ENCODE results near the gene ATP13A1.

The ATP13A1 gene

DNA sequence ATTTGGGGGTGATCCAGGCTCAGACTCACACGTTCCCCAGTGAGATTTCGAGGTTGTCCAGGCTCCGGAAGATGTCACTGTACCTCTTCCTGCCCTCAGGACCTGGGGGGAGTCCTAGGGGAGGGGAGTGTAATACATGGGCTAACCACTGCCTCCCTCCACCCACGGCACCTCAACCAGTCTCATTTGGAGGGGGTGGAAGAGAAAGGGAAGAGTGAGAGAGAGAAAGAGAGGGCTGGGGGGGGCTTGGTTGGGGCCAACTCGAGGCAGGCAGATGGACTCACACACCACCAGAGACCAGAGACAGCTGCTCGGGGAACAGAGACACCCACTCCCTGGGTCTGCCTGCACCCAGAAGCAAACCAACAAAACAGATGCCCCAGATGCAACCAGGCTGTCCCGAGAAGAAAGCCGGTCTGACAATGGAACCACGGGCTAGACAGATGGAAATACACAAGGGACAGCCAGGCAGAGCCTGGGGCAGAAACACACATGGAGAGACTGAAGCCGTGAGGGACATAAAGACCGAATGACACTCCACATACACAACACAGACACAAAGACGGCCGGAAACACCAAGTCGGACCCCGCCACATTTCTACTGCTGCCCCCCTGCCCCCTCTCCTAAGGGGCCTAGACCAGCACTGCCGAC, 20.8 kb downstream of the ATP13A1 start:
- no peak for DNase-seq

DNA sequence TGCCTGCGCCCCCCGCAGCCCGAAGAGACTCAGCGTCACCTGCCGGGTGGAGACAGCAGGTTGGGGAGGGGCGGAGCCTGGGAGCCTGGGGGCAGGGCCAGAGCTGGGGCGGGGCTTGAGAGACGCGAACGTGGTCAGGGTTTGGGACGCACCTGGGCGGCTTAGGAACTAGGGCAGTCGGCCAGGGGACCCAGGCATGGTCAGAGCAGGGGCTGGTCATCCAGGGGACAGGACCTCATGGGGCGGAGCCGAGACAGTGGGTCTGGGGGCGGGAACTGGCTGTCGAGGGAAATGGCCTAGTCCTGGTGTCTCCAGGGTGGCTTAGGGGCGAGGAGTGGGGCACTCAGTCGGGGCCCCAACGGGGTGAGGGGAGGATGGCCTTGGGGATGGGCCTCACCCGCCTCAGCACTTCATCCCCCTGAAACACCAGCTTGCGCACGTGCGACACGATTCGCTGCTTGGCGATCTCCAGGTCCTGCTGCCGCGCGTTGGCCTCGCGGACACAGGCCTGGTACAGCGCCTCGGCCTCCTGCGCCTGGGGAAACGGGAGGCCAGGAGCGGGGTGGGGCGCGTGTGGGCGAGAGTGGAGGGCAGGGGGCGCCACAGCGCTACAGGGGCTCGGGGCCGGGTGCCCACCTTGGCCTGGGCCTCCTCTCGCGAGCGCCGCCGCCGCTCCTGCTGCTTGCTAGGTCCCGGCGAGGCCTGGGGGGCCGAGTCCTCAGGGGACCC, 25.8 kb downstream of the ATP13A1 start:
- no peak for DNase-seq

DNA sequence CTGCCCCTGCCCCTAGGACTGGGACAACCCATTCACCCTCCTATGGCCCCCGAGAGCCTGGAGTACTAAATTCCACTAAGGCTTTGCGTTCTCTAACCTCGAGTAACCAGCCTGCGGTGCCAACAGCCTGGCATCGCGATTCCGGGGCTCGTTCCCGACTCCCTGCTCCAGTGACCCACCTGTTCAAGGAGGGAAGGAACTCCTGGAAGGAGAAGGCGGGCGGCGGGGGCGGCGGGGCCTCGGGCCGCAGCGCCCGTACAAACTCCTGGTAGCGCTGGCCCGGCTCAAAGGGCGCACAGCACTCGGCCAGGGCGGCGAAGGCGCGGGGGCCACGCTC, 26.3 kb downstream of the ATP13A1 start:
- no peak for DNase-seq

DNA sequence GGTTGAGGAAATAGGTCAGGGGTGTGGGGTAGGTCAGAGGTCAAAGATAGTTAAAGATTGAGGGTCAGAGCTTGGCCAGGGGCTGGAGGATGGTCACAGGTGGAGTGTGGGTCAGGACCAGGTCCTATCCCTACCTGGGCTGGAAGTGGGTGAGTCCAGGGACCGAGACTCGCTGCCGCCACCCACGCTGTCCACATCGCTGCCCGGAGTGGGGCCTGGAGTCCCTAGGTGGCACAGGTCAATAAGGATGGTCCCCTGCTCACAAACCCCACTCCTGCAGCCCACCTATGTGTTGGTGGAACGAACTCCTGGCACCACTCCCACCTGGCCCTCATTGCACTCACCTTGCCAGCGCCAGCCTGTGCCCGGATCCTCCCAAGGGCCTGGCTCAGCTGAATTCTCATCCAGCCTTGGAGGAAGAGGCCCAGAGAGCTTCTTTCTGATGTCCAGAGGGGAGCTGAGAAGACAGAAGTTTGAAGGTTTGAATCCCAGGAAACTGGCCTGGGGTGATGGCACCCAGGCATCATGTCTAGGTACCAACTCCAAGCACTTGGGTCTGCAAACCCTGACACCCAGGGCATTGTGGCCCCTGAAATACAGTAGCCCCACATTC, 26.8 kb downstream of the ATP13A1 start:
- no peak for DNase-seq

DNA sequence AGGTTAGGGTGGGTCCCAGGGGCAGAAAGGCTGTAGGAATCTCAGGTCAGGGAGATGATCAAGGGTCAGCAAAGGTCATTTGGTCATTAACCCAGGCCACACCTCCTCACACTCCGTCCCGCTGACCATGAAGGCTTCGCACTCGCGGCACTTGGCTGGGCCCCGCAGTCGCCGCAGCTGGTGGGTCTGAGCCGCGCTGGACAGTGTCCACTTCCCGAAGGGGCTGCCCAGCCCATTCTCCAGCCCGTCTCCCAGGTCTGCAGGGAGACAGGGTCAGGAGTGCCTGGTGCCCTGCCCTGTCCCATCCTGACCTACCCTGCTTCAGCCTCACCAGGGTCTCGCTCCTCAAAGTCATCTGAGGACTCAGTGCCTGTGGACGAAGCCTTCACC, 28.2 kb downstream of the ATP13A1 start:
- no peak for DNase-seq

DNA sequence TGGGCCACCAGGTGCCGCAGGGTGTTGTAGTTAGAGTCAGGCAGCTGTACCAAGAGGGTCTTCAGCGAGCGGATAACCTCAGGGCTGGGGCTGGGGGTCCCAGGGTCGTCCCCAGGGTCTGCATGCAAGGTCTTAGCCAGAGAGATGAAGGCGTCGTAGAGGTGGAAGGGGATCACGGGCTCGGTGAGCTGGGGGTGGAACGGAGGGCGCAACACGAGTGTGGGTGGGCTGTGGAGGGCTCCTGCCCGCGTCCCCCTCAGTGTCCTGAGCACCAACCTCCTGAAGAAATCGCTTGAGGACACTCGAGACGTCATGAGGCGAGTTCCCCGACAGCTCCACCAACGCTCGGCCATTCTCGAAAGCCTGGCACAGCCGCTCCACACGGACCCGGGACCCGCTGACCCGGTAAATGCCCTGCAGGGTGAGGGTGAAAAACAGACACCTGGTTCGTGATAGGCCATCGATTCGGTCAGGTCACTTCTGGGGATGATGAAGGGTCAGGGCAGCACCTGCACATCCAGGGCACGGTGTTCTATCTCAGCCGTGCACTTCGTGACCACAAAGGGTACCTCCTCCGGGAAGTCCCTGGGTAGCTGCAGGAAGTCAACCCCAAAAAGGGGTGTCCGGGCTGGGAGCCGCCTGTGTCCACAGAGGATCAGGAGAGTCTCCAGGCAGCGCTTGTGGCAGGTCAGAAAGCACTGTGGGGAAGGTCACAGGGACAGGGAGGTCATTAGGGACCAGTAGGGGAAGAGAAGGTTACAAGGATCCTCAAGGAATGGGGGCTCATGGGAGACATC, 28.8 kb downstream of the ATP13A1 start:
- no peak for DNase-seq

DNA sequence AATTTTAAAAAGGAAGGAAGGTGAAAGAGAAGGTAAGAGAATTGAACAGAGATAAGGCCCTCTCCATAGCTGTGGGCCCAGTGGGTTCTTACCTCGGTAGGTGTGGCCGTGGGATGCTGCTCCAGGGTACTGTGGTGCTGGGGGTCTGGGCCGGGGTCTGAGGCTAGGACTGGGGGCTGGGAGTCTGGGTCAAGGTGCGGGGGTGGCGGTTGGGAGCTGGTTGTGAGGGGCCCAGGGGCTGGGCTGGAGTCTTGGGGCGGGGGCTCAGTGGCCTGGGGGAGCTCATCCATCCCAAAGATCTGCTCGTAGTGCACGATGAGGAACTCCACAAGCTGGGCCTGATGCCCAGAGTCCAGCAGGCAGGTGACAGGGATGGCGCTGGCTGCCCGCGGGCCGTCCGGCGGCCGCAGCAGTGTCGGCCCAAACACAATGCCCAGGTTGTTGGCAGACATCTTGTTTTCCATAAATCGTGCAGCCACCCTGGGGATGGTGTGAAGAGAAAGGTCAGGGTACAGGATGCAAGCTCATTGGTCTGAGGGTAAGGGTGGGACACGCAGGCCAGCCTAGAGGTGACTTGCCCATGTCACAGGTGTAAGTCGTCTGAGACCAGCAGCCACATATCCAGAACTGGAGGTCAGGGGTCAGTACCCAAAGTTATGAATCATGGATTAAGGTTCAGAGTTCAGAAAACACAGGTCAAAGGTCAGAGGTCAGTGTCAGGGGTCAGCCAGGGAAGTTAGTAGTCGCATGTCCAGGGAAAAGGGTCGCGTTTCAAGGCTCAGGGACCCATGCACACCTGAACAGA, 29.6 kb downstream of the ATP13A1 start:
- no peak for DNase-seq

DNA sequence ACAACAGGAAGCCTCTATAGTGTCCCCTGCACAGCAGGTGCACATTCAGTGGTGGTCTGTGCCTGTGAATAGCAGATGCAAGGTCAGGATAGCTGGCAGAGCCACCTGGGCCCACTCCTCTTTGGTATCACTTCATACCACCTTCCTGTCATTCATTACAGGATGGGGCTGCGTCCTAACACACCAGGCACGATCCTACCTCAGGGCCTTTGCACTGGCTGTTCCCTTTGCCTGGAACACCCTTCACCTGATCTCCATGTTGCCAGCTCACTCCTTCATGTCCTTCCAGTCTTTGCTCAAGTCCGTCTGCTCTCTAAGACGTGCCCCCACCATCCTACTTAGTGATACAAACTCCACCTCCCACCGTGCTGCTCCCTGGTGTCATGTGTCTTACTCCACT, 30.8 kb downstream of the ATP13A1 start:
- no peak for DNase-seq

DNA sequence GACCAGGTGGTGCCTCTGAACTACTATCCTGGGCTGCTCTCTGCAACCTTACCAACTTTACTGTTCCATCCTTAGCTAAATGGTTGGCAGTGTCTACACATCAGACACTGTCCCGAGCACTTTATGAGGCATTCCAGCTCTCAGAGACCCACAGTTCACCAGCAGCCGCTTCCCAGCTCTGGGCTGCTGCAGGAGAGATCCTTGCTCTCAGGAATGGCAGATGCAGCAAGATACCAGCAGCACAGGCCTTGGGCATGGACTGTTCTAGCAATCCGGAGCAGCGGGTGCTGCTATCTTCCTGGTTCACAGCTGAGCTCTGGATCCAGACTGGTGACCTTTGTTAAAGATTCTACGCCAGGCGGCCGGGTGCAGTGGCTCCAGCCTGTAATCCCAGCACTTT, 32.1 kb downstream of the ATP13A1 start:
- DNase-seq = no peak

DNA sequence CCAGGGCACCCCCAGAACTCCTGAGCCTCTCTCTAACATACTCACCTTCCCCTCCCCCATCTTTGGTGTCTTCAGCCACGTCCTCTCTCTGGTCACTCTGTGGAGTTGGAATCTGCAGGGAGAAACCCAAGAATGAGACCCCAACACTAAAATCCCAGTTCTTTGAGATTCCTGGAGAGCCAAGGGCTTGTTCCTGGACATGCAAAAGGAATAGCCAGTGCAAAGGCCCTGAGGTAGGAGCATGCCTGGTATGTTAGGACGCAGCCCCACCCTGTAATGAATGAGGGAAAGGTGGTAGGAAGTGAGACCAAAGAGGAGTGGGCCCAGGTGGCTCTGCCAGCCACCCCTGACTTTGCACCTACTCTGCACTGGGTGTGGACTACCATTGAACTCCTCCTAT, 33.0 kb downstream of the ATP13A1 start:
- no peak for DNase-seq

DNA sequence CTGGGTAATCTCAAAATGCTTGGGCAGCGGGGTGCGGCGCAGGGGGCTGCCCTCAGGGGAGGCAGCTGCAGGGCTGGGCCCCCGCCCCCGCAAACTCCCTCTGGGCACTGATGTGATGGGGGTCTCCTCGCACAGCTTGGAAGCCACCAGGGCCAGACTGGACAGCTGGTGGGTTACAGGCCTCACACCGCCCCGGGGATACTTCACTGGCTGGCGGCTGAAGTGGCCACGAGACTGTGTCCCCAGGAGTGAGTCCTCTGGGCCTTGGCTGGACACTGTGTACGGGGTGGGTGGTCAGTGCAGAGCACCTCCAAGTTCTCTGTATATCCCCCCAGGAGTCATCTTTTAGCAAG, 33.4 kb downstream of the ATP13A1 start:
- DNase-seq = no peak

DNA sequence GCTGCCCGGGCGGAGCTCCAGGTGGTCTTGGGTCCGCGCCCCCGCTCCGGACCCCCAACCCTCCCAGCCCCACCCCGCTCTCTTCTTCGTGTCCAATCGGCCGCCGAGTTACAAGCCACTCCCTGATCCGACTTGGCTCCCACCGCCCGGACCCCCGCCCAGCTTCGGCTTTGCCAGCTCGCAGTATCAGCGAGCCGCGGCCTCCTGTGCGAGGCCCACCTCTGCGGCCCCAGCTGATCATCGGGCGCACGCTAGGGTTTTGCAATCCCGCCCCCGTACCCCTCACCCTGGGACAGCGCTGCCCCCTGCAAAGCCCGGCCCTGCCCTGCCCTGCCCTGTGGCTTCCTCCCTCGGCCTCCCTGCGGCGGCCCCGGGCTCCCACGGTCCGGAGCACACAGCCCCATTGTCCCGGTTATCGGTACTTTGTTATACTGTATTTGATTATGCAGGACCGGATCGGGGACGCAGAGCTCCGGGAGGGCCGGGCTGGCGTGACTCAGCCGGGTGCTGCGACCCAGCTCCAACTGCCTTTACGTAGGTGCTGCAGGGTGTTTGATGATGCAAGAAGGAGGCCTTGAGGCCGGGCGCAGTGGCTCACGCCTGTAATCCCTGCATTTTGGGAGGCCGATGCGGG, 34.9 kb downstream of the ATP13A1 start:
- peak; percentile 29 for DNase-seq

DNA sequence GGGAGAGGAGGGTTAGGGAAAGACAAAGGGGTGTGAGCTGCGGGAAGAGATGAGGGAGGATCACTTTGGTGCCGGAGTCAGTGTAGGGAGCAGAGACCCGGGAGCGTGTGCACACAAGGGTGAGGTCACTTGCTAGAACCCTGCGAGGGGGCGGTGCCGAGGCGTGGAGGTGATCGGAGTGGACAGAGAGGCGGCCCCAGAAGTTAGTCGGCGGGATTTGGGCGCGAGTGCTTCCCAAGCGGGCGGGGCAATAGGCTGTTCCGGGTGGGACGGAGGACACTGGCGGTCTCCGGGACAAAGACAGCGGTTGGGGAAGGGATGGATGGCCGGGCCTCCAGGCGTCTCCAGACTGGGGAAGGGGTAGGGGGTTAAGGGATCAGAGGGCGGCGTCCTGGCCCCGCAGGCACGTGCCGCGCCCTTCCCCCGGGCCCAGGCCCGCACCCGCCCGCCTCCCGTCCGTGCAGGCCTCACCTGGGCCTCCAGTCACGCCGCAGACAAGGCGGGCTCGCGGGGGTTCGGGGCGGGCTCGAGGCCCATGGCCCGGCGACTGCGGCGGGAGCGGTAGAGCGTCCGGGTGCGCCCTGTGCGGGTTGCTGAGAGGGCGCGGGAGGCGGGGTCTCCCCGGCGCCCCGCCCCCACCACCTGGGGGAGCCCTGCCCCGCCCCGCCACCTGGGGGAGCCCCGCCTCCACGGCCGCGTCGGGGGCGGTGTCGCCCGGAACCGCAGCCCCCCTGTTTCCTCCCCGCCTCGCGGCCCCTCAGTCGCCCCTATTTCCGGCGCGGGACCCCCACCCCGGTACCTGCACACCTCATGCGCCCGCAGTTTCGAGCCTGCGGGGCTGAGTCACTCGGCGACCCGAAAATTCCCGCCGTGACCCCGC, 35.6 kb downstream of the ATP13A1 start, which contains the start of gene LPAR2:
TSS of gene LPAR2 (minus strand) at position 600 of the 880 bp plus-strand sequence. CDS start 945 bp downstream, outside the sequence.
- DNase-seq = peak; percentile 24

DNA sequence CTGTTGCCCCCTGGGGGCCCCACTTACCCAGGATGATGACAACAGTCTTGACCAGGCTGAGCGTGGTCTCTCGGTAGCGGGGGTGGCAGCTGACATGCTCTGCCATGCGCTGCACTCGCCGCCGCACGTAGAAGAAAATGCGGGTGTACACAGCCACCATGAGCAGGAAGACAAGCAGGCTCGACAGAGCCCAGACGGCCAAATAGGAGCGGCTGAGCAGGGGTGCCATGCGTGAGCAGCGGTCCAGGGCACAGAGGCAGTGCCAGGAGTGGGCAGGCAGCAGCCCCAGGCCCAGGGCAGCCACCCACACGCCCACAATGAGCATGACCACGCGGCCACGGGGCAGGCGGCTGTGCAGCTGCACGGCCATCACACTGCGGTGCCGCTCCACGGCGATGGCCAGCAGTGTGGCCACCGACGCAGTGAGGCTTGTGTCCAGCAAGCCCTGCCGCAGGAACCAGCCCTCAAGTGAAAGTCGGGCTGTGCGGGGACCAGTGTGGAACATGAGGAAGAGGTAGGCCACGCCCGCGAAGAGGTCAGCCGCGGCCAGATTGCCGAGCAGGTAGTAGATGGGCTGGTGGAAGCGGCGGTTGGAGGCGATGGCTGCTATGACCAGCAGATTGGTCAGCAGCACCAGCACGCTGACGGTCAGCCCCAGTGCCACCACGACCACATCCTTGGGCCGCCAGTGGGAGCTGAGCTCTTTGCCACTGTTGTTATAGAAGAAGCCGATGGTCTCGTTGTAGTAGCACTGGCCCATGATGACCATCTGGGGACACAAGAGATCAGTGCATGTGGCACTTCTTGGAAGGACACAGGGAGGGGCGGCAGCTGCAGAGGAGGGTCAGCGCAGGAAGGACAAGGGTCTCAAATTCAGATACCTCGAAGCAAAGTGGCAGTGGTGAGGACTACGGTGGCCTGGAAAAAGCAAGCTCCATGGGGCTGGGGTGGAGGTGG, 36.7 kb downstream of the ATP13A1 start:
- no peak for DNase-seq

DNA sequence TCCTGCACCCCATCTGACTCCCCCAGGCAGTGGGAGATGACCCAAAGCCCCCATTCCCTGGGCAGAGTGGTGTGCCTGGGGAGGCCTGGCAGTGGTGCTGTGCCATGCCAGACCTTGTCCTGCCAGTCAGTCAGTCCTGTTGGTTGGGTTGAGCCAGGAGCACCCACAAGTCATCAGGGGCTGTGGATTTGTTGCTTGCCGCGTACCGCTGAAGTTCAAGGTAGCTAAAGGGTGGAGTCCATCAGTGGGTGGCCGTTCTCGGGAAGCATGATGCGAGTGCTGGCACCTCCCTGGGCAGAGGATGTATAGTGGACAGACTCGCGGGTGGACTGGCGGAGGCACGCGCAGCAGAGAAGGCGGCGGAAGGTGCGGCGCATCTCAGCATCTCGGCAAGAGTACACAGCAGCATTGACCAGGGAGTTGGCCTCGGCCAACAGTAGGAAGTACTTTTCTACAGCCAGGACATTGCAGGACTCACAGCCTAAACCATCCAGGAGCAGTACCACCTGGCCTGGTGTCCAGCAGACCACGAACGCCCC, 39.4 kb downstream of the ATP13A1 start:
- DNase-seq = no peak

DNA sequence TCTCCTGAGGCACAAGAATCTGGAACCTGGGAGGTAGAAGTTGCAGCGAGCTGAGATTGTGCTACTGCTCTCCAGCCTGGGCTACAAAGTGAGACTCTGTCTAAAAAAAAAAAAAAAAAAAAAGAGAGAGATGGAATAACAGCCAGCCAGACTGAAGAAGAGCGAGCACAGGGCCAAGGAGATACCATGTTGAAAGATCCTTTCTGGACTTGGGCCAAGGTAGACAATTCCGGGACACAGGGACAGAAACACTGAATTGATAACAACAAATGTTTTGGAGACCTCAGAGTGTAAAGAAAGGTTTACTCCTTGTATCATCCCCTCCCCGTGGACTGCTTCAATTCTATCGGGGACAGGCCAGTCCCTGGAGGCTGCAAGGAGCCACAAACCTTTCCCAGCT, 40.1 kb downstream of the ATP13A1 start:
- no peak for DNase-seq

DNA sequence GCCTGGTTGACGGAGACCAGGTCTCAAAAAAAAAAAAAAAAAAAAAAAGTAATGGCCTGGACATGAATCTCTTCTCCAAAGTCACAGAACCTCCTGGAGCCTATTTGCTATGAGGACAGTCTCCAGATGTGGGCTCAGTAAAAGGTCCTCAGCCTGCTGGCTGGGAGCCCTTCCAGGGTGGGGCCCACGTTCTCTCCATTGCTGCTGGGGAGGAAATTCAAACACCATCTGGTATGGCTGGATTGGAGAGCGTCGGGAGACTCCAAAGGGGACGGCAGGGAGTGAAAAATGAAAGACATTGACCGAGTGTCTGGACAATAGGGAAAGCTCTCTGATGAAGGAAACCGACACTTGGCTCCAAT, 43.6 kb downstream of the ATP13A1 start:
- DNase-seq = no peak

DNA sequence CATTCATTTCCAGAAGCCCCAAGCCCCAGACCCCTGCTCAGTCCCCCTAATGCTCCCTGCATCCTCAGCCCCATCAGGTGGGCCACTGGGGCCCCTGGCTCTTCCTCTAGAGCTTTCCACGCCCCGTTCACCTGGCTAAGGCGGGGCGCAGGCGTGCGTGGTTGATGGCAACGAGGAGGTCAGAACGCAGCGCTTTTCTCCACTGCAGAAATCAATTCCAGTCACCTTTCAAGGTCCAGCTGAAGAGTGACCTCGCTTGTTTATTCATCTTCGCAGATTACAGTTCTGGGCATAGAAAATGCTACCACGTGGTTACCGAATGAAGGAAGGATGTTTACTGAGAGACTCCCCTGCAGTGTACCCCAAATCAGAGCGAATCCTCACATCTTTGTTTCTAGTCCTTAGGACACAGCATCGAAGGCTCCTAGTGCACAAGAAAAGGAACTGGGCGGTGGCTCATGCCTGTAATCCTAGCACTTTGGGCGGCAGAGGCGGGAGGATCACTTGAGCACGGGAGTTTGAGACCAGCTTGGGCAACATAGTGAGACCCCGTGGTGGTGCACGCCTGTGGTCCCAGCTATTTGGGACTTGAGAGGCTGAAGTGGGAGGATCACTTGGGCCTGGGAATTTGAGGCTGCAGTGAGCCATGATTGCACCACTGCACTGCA, 44.2 kb downstream of the ATP13A1 start:
- DNase-seq = no peak
